ENCODE results near the gene C12orf56.

The C12orf56 gene

DNA sequence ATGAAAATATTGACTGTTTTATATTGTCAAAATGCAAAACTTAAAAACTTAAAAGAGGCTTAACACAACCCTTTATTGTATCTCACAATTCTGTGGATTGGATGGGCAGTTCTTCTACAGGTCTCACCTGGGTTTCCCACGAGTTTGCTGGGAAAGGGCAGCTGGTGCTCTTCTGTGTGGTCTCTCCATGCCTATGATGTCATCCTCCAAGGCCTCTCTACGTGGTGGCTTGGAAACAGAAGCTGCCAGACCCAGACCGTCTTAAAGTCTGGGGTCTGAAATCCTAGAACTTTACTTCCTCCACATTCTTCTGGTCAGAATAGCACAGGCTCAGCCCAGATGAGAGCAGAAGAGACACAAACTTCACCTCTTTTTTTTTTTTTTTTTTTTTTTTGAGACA is 132.0 kb downstream of the C12orf56 start:
- H3K4me3 ChIP-seq (ENCODE audit: low read length) = no peak overlapping the region
- TF ChIP-seq, protein P1, sequence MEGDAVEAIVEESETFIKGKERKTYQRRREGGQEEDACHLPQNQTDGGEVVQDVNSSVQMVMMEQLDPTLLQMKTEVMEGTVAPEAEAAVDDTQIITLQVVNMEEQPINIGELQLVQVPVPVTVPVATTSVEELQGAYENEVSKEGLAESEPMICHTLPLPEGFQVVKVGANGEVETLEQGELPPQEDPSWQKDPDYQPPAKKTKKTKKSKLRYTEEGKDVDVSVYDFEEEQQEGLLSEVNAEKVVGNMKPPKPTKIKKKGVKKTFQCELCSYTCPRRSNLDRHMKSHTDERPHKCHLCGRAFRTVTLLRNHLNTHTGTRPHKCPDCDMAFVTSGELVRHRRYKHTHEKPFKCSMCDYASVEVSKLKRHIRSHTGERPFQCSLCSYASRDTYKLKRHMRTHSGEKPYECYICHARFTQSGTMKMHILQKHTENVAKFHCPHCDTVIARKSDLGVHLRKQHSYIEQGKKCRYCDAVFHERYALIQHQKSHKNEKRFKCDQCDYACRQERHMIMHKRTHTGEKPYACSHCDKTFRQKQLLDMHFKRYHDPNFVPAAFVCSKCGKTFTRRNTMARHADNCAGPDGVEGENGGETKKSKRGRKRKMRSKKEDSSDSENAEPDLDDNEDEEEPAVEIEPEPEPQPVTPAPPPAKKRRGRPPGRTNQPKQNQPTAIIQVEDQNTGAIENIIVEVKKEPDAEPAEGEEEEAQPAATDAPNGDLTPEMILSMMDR (IDR thresholded peaks at IDR 0.05; ENCODE audit: insufficient read depth, low read depth, low read length, missing control alignments) = no peak
- no peak for DNase-seq (ENCODE audit: low read depth)

GRCh38 chr12:64256166-64256800 is 134.3 kb downstream of the C12orf56 start:
- TF ChIP-seq, protein P1 (IDR thresholded peaks at IDR 0.05; ENCODE audit: insufficient read depth, low read depth, low read length, missing control alignments) = peak; percentile 50
- peak; percentile 62 for DNase-seq (ENCODE audit: low read depth)
- no peak overlapping the region for H3K4me3 ChIP-seq (ENCODE audit: low read length)

DNA sequence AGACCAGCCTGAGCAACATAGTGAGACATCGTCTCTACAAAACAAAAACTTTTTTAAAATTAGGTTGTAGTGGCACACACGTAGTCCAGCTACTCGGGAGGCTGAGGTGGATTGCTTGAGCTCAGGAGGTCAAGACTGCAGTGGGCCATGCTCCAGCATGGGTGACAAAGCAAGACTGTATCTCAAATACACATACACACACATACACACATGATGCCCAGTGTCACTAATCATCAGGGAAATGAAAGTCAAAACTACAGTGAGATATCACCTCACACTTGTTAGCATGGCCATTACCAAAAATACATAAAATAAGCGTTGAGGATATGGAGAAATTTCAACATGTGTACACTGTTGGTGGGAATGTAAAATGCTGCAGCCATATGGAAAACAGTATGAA is 135.3 kb downstream of the C12orf56 start:
- no peak for DNase-seq (ENCODE audit: low read depth)
- TF ChIP-seq, protein P1 (IDR thresholded peaks at IDR 0.05; ENCODE audit: insufficient read depth, low read depth, low read length, missing control alignments) = no peak
- no peak overlapping the region for H3K4me3 ChIP-seq (ENCODE audit: low read length)

DNA sequence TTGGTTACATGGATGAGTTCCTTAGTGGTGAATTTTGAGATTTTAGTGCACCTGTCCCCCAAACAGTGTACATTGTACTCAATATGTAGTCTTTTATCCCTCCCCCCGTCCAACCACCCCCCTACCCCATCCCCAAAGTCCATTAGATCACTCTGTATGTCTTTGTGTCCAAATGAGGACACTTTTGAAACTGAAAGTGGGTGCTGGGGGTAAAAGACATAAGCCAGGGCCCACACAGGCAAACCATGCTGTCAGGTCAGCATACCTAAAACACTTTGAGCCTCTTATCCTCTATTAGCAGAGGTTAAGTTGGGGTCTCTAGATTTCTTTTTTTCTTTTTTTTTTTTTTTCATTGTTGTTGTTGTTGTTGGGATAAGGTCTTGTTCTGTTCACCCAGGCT is 137.2 kb downstream of the C12orf56 start:
- no peak for DNase-seq (ENCODE audit: low read depth)
- H3K4me3 ChIP-seq (ENCODE audit: low read length) = no peak overlapping the region
- TF ChIP-seq, protein P1 (IDR thresholded peaks at IDR 0.05; ENCODE audit: insufficient read depth, low read depth, low read length, missing control alignments) = no peak

GRCh38 chr12:64252681-64253080 is 137.9 kb downstream of the C12orf56 start:
- H3K4me3 ChIP-seq (ENCODE audit: low read length) = no peak overlapping the region
- TF ChIP-seq, protein P1 (IDR thresholded peaks at IDR 0.05; ENCODE audit: insufficient read depth, low read depth, low read length, missing control alignments) = no peak

DNA sequence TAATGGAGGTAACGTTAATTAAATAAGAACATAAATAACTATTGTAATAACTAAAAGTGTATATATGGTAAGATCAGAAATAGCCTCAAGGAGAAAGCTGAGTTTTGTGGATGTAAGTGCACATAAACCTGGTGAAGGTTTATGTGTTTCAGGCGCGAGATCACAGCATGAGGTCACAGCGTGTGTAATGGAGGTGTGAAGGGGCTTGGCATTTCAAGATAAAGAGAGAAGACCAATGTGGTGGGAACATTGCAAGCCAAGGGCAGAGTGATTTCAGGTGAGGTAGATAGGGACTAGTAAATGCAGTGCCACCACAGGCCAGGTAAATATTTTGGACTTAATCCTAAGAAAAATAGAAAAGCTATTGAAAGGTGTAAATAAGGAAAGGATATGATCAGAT is 146.7 kb downstream of the C12orf56 start:
- DNase-seq (ENCODE audit: low read depth) = no peak
- TF ChIP-seq, protein P1 (IDR thresholded peaks at IDR 0.05; ENCODE audit: insufficient read depth, low read depth, low read length, missing control alignments) = no peak
- H3K4me3 ChIP-seq (ENCODE audit: low read length) = no peak overlapping the region

More at GRCh38 chr12:64252681-64253080, 137.9 kb downstream of the C12orf56 start:
- peak; percentile 64 for DNase-seq (ENCODE audit: low read depth)

GRCh38 chr12:64240781-64241180 is 149.8 kb downstream of the C12orf56 start:
- TF ChIP-seq, protein P1 (IDR thresholded peaks at IDR 0.05; ENCODE audit: insufficient read depth, low read depth, low read length, missing control alignments) = no peak
- no peak for DNase-seq (ENCODE audit: low read depth)
- no peak overlapping the region for H3K4me3 ChIP-seq (ENCODE audit: low read length)

Data from epithelial cell of esophagus (primary cell).